HG03469 (cell line): ENCODE data around the gene INSR.
"Not testable (repeated sequence)": the region's sequence is repeated elsewhere in the genome, so short reads cannot be mapped to it uniquely, and the experiment has no call there.

Experiments
- ATAC-seq: cut with Tn5 transposase; IDR thresholded peaks from one replicate; pipeline ENCODE4 v1.9.1; 2021; ENCODE audit warnings: mild to moderate bottlenecking, moderate library complexity, moderate number of reproducible peaks; ENCODE audit not compliant: unreplicated experiment

The INSR gene

DNA sequence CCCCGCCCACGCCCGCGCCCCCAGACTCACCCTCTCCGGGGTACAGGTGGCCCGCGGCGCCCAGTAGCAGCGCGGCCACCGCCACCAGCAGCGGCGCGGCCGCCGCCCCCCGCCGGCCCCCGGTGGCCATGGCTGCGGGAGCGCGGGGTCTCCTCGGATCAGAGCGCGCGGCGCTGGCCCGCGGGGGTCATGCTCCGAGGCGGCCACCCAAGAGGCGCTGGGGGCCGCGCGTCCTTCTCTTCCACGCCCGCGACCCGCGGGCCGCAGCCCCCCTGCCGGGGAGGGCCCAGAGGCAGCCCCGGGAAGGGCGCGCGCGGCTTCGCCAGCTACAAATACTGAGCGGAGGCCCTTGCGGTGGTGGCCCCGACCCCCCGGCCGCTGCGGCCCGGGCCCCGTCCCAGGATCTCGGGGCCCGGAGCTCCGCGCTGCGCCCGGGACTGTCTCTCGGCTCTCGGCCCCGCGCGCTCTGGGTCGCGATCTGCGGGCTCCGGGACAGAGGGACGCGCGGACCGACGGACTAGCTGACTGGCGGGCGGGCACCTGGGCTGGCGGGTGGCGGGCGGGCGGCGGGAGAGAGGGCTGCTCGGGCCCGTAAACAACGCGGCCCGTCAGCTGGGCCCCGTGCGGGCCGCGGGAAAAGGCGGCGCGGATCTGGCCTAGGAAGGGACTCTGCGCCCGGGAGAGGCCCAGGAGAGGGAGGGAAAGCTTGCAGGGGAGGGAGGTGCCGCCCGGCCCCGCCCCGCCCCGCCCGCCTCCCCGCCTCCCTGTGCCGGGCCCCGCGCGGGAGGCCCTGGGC, at the start of gene INSR:
Gene INSR (minus strand): TSS at position 653 of the 796 bp plus-strand sequence. CDS start 523 bp downstream, at position 130.
- ATAC-seq, result no peak

DNA sequence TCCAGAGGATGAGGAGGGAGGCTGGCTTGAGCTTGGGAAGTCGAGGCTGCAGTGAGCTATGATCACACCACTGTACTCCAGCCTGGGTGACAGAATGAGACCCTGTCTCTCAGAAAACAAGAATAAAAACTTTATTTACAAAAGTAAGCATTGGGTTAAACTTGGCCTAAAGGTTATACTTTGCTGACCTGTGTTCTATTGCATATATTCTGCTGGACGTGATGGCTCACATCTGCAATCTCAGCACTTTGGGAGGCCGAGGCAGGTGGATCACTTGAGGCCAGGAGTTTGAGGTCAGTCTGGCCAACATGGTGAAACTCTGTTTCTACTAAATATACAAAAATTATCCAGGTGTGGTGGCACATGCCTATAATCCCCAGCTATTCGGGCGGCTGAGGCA, 47.9 kb upstream of the INSR start:
- ATAC-seq, result no peak

DNA sequence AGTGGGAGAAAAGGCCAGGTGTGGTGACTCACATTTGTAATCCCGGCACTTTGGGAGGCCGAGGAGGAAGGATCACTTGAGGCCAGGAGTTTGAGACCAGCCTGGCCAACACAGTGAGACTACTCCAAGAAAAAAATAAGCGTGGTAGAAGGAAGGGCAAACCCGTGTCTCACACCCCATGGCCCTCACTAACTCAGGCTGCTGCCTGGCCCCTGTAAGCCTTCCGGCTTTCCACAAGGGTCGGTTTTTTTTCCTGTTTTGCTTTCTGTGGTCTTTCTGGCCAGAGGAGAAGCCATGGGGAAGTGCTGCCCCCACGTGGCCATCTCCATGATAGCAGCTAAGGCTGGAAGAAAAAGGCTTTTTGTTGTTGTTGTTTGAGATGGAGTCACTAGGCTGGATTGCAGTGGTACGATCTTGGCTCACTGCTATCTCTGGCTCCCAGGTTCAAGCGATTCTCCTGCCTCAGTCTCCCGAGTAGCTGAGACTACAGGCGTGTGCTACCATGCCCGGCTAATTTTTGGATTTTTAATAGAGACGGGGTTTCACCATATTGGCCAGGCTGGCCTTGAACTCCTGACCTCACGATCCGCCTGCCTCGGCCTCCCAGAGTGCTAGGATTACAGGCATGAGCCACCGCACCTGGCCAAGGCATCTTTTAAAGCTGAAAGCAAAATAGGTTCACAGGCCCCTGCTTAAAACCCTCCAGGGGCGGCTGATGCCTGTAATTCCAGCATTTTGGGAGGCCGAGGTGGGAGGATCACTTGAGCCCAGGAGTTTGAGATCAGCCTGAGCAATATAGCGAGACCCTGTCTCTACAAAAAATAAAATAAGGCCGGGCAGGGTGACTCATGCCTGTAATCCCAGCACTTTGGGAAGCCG, 47.0 kb upstream of the INSR start:
- no peak for ATAC-seq

DNA sequence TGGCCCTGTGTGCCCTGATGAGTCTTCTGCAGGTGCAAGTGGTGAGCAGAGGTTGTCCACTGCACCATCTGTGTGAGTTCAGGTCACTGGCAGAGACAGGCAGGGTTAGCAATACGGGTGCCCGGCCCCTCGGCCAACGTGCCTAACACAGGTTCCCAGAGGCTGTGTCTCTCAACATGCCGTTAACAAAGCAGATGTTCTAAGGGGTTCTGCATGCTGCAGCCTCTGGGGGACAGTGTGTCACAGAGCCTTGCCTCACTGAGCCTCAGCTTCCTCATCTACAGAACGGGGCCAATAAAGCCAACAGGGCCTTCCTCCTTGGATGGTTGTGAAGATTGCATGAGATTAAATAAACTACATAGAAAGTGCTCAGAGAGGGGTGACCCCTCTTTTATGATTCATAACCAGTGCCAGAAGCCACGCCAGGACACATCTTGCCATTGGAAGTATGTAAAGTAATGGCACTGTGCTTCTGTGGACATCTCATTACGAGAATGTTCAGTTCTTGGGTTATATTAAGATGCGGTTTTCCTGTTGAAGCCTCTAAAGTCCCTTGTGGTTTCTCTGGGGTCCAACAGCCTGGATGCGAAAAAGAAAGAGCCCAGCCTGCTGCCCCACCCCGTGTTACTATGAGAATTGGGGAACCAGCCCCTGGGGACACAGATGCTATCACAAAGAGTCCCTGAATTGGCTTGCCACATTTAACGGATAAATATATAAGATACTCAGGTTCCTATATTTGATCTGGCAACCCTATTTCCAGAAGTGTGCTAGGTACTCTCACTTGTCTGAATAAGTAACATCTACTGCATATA, 43.4 kb upstream of the INSR start:
- peak; percentile 48 for ATAC-seq

DNA sequence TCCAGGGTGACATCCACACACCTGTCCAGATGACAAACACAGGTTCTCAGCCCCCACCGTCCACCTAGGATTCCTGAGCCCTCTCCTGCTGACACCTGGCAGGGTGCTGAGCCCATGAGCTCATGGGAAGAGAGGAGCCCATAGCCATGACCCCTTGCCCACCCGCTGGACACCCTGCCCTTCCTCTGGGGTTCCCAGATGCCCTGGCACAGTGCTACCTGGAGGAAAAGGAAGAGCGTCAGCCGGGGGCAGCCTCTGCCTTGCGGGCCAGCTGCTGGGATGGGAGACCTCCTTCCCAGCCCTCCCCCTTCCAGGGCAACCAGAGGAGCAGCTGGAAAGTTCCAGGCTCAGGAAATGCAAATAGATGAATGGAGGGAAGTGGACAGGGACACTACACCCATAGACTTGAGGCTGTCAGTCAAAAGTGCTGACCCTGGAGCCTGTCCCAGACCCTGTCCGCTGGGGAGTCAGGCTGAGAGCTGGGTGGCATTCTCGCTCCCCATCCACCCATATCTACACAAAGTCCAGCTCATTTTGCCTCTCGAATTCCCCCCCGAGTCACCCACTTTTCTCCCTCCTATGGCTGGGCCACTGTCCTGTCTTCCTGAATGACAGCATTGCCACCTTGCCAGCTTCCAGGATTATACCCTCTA, 42.2 kb upstream of the INSR start:
- no peak for ATAC-seq

DNA sequence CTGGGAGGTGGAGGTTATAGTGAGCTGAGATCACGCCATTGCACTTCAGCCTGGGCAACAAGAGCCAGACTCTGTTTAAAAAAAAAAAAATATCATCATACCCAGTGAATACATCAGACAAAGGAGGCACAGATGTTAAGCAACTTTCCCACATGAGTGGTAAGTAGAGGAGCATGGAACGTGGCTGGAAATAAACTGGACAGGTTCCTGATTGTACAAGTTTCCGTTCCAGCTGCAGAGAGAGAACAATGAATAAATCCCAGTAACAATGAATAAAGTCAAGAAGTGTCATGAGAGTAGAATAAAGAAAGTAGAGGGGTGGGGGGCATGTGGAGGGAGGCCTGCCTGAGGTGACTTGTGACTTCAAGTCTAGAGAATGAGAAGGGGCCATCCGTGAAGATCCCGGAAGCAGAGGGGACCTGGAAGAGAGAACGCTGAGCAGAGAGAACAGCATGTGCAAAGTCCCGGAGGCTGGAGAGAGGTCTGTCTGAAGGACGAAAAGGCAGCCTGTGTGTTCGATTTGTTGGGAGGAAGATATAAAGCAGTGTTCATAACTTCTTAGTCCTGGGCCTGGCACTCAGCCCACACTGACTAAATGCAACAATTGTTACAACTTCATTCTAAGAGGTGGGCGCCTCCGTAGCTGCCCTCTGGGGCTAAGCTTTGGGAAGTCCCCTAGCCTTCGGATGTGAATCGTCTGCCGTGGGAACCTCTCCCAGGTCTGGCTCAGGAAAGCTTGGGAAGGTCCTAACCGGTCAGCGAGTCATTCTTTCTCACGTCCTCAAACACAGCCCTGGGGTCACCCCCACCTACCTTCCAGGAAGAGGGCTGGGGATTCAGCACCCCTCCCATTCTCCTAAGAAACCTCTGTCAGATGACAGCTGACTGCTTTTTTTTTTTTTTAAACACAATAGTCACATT, 39.2 kb upstream of the INSR start:
- no peak for ATAC-seq

DNA sequence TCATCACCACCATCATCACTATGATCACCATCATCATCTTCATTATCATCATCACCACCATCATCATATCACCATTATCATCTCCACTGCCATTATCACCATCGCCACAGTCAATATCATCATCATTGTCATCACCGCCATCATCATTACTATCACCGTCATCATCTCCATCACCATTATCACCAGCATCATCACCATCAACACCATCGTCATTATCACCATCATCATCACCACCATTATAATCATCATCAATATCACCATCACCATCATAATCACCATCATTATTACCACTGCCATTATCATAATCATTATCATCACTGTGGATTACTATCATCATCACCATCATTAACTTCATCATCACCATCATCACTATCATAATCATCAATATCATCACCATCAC, 37.2 kb upstream of the INSR start:
- no peak for ATAC-seq

DNA sequence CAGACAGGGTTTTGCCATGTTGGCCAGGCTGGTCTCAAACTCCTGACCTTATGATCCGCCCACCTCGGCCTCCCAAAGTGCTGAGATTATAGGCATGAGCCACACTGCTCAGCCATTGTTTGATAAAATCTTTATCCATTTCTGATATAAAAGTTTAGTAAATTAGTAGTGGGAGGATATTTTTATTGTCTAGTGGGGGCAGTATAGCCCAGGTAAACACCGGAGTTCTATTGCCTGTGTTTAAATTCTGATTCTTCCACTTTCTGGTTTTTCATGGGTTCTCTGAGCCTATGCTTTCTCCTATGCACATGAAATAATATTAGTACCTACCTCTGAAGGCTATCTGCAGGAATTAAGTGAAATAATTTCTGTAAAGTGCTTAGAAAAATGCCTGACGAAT, 34.4 kb upstream of the INSR start:
- ATAC-seq, result no peak

DNA sequence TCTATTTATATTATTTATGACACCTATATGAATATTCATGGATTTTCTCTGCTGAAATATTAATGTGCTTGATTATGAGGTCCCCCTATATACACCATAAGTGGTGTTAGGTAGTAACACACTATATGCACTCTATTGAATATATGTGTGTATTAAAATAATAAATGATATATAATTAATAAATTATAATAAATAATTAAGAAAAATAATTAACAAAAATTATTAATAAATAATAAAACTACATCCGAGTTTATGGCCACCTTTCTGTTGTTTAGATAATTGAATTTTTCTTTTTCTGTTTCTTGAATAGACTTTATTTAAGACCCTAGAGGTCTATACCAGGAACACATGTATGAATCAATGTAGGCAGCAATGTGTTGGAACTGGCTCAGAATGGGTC, 33.6 kb upstream of the INSR start:
- no peak for ATAC-seq

DNA sequence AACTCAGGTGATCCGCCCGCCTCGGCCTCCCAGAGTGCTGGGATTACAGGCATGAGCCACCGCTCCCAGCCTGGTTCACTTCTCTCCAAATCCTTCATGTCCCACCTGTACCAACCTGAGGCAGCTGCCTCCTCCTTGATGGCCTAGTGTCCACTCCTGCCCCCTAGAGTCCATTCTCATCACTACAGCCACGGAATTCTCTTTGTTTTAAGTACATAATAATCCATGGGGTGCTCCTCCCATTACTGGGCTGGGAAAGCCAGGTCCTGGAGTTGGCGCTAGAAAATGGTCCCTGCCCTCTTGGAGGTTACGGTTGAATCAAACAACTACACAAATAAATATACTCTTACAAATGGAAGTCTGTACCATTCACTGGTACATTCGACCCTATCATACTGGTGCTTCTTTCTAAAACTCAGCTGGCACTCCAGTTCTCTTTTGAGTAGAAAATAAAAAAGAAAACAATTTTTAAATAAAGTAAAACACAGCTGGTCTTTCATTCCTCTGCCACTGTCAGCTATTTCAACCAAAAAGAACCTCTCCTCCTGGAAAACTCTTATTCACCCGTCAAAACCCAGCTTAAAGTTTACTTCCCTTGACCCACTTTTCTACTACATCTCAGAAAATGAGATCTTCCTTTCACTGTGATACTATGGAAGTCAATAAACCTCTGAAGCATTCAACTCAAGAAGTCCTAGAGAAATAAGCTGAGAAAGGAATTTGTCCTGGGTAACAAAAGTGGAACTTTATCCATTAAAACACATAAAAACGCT, 32.1 kb upstream of the INSR start:
- ATAC-seq, result no peak

DNA sequence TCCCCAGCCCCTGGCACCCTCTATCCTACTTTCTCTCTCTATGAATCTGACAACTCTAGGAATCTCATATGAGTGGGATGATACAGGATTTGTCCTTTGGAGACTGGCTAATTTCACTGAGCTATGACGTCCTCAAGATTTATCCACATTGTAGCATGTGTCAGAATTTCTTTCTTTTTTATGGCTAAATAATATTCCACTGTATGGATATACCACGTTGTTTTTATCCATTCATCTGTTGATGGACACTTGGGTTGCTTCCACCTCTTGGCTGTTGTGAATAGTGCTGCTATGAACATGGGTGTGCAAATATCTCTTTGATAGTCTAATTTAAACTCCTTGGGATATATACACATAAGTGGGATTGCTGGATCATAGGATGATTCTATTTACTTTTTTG, 24.0 kb upstream of the INSR start:
- no peak for ATAC-seq

DNA sequence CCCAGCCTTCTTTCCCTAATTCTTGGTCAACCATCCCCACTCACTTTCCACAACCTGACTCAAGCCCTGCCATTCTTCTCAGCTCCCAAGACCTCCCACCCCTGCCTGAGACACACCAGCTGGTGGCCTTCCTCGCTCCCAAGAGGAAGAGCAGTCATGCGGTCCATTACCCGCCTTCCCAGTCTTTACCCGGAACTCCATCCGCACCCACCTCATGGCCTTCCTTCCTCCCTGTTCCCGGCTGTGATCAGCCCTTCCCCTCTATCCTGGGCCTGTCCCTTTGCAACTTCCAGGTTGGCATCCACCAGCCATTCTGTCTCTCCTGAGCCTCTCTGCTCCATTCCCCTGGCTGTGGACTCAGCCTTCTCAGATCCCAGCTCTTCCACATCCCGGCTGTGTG, 18.6 kb upstream of the INSR start:
- ATAC-seq, result no peak

DNA sequence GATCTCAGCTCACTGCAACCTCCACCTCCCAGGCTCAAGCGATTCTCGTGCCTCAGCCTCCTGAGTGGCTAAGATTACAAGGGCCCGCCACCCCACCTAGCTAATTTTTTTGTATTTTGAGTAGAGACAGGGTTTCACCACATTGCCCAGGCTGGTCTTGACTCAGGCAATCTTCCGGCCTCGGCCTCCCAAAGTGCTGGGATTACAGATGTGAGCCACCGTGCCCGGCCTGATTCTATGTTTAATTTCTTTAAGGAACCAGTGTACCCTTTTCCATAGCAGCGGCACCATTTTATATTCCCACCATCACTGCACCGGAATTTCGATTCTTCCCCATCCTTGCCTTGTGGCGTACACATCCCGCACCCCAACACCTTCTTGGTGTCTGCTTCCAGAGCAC, 17.7 kb upstream of the INSR start:
- no peak for ATAC-seq

DNA sequence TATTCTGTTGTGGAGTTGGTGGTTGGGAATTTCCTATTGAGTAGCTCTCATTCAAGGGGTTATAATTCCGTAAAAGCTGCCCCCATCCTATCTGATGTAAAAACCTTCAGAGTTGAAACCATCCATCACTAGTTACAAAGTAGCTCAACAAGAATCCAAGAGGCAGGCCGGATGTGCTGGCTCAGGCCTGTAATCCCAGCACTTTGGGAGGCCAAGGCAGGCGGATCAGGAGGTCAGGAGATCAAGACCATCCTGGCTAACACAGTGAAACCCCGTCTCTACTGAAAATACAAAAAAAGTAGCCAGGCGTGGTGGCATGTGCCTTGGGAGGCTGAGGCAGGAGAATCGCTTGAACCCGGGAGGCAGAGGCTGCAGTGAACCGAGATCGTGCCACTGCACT, 14.1 kb upstream of the INSR start:
- not testable (repeated sequence) for ATAC-seq

DNA sequence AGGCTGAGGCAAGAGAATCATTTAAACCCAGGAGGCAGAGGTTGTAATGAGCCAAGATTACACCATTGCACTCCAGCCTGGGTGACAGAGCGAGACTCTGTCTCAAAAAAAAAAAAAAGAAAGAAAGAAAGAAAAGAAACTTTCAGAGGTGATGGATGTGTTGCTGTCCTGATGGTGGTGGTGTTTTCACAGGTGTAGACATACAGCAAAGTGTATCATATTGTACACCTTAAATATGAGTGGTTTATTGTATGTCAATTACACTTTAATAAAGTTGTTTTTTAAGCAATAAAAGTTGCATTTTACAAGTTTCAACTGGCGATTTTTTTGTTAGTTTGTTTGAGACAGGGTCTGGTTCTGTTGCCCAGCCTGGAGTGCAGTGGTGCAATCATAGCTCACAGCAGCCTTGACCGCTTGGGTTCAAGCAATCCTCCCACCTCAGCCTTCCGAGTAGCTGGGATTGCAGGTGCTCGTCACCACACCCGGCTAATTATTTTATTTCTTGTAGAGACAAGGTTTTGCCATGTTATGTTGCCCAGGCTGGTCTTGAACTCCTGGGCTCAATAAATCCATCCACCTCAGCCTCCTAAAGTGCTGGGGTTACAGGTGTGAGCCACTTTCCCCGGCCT, 13.5 kb upstream of the INSR start:
- ATAC-seq, result no peak

DNA sequence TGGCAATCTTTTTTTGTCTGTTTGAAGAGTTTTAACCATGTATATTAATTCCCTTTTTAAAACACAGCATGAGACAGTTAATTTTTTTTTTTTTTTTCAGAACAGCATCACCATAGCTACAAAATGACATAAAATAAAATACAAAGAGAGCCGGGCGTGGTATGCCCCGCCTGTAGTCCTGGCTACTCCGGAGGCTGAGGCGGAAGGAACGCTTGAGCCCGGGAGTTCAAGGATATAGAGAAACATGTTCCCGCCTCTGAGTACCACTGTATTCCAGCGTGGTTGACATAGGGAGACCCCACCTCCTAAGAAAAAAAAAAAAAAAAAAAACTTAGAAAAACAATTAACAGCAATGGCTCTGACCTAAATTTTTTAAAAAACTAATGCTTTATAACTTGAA, 10.0 kb upstream of the INSR start:
- no peak for ATAC-seq

DNA sequence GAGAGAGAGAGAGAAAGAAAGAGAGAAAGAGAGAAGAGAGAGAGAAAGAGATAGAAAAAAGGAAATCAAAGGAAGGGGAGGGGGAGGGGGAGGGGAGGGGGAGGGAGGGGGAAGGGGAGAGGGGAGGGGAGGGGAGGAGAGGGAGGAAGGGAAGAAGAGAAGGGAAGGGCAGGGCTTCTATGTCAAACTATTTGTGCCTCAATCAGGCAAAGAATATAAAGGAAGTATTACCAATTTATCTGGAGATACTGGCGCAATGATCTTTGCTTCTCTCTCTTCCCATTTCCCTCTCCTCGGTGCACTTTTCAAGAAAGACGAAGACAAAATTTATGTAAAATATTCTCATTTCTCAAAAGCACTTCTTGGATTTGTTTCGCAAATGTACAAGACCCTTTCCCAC, 9.3 kb upstream of the INSR start:
- no peak for ATAC-seq

DNA sequence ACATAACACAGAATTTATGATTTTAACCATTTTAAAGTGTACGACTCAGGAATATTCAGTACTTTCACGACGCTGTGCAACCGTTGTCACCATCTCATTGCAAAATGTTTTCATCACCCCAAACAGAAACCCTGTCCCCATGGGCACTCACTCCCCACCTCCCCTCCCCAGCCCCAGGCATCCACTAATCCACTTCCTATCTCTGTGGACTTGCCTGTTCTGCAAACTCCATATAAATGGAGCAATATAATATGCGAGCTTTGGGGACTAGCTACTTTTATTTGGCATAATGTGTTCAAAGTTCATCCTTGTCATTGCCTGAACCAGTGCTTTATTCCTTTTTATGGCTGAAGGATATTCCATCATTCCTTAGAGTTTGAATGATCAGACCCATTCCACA, 7.3 kb upstream of the INSR start:
- no peak for ATAC-seq

DNA sequence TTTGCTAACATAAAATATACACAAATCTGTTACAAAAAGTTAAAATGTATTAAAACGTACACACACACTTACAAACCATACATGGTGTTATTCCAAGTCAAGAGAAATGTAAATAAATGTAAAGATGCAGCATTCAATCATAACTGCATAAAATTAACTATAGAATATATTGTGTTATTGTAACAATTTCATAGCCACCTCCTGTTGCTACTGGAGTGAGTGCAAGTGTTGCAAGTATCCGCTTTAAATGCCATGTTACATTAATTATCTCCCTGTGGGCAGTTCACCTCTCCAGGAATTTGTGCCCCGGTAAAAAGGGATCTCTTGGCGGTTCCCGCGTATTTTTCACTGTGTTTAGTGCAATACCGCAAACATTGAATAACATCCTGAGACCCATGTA, 3.5 kb upstream of the INSR start:
- no peak for ATAC-seq
